ENCODE data around the gene CASKIN2.

DNA sequence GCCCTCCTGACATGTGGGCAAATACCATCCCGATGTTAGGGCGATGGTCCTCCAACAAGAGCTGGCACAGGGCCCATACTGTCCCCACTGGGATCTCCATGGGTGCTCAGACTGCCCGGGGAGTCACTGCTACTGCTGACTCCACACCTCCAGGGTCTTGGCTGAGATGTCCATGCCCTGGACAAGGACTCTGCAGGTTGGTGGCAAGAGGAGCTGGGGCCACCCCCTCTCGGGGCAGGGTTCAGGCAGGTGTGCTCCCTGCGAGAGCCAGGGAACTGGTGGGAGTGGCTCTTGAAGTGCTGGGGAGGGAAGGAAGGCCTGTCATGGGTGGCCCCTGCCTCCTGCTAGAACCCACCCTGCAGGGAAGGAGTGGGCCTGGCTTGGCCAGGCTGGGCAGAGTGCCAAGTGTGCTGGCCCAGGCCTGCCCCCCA lies 6.4 kb downstream of the CASKIN2 start:
- no peak for TF ChIP-seq TCF12 (IDR thresholded peaks at IDR 0.05; ENCODE audit: low read depth)
- TF ChIP-seq MAX (IDR thresholded peaks at IDR 0.05) = no peak
- no peak for TF ChIP-seq EP300 (IDR thresholded peaks at IDR 0.05; ENCODE audit: borderline replicate concordance)
- TF ChIP-seq TEAD4 (IDR thresholded peaks at IDR 0.05) = no peak
- no peak; the same call in none of the 2 replicates for TF ChIP-seq NFIC (IDR thresholded peaks at IDR 0.05)
- TF ChIP-seq RAD21 (IDR thresholded peaks at IDR 0.05; ENCODE audit: low read depth) = no peak

Measured in Ishikawa (cell line).